ENCODE data around the gene SDCBP2.

DNA sequence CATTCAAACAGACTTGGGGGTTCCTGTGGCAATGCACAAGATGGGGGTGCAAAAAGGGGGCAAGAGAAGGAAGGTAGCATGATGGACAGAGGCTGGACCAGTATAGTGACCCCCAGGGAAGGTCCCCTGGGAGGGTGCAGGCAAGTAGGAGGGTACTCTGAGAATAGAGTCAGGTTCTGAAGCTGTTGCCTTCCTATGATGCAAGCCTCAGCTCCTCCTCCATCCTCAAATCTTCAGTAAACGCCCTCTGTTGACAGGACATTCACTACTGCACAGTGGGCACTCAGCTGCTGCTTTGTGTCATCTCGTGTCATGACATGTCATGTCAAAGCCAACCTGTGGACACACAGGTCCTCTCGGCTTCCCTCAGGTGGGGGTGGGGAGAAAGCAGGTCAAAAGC lies 5.8 kb upstream of the SDCBP2 start:
- no peak for TF ChIP-seq FOXK2 (IDR thresholded peaks at IDR 0.05)
- TF ChIP-seq, protein P1, sequence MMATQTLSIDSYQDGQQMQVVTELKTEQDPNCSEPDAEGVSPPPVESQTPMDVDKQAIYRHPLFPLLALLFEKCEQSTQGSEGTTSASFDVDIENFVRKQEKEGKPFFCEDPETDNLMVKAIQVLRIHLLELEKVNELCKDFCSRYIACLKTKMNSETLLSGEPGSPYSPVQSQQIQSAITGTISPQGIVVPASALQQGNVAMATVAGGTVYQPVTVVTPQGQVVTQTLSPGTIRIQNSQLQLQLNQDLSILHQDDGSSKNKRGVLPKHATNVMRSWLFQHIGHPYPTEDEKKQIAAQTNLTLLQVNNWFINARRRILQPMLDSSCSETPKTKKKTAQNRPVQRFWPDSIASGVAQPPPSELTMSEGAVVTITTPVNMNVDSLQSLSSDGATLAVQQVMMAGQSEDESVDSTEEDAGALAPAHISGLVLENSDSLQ (IDR thresholded peaks at IDR 0.05) = no peak
- no peak for TF ChIP-seq SP1 (IDR thresholded peaks at IDR 0.05)
- no peak for TF ChIP-seq ELF4 (IDR thresholded peaks at IDR 0.05)
- no peak for TF ChIP-seq FOXM1 (IDR thresholded peaks at IDR 0.05; ENCODE audit: borderline replicate concordance)
- no peak for TF ChIP-seq BHLHE40 (IDR thresholded peaks at IDR 0.05; ENCODE audit: borderline replicate concordance)
- no peak for TF ChIP-seq TARDBP (IDR thresholded peaks at IDR 0.05)
- no peak for TF ChIP-seq NFRKB (IDR thresholded peaks at IDR 0.05)
- TF ChIP-seq LEF1 (IDR thresholded peaks at IDR 0.05; ENCODE audit: borderline replicate concordance) = no peak
- TF ChIP-seq CTBP1 (IDR thresholded peaks at IDR 0.05; ENCODE audit: borderline replicate concordance) = no peak
- TF ChIP-seq HDGF (IDR thresholded peaks at IDR 0.05; ENCODE audit: borderline replicate concordance) = no peak
- no peak for TF ChIP-seq ARNT (IDR thresholded peaks at IDR 0.05)

All from HEK293T (cell line).